KOPT-K1 (cell line): ENCODE measurements around the gene ELAVL4.
"Not testable (repeated sequence)": the region's sequence is repeated elsewhere in the genome, so short reads cannot be mapped to it uniquely, and the experiment has no call there.

Experiments used
- H3K27ac ChIP-seq: fragments of 200-600 bp; sonication (generic); 2 replicates; pipeline ENCODE4 v1.5.1; 2016; ENCODE audit warnings: antibody characterized with exemption, mild to moderate bottlenecking, low read depth, low read length; ENCODE audit not compliant: poor library complexity, severe bottlenecking
- H3K36me3 ChIP-seq: fragments of 200-600 bp; sonication (generic); 2 replicates; pipeline ENCODE4 v1.5.1; 2017; ENCODE audit warnings: antibody characterized with exemption, mild to moderate bottlenecking, low read length, moderate library complexity; ENCODE audit not compliant: insufficient read depth
- H3K9me3 ChIP-seq: fragments of 200-600 bp; sonication (generic); 2 replicates; pipeline ENCODE4 v1.5.1; 2017; ENCODE audit warnings: antibody characterized with exemption, low read length, mild to moderate bottlenecking; ENCODE audit not compliant: insufficient read depth, poor library complexity, severe bottlenecking

Gene ELAVL4

GRCh38 chr1:50148142-50148923 is 39.6 kb downstream of the ELAVL4 start:
- H3K27ac ChIP-seq = no peak overlapping the region
- no peaks in the 10 kb centered on the region for H3K36me3 ChIP-seq
- H3K9me3 ChIP-seq = no peaks in the 10 kb centered on the region

GRCh38 chr1:50152236-50152635 is 43.5 kb downstream of the ELAVL4 start:
- H3K27ac ChIP-seq = no peak overlapping the region
- H3K36me3 ChIP-seq = no peaks in the 10 kb centered on the region
- no peaks in the 10 kb centered on the region for H3K9me3 ChIP-seq

- H3K36me3 ChIP-seq = no peaks in the 10 kb centered on the region
- H3K27ac ChIP-seq = no peak overlapping the region
- no peaks in the 10 kb centered on the region for H3K9me3 ChIP-seq
Observed at GRCh38 chr1:50155541-50155940, 46.8 kb downstream of the ELAVL4 start.

- no peak overlapping the region for H3K27ac ChIP-seq
- H3K9me3 ChIP-seq = no peaks in the 10 kb centered on the region
- H3K36me3 ChIP-seq = no peaks in the 10 kb centered on the region
Observed at GRCh38 chr1:50156241-50157010, 47.7 kb downstream of the ELAVL4 start.

DNA sequence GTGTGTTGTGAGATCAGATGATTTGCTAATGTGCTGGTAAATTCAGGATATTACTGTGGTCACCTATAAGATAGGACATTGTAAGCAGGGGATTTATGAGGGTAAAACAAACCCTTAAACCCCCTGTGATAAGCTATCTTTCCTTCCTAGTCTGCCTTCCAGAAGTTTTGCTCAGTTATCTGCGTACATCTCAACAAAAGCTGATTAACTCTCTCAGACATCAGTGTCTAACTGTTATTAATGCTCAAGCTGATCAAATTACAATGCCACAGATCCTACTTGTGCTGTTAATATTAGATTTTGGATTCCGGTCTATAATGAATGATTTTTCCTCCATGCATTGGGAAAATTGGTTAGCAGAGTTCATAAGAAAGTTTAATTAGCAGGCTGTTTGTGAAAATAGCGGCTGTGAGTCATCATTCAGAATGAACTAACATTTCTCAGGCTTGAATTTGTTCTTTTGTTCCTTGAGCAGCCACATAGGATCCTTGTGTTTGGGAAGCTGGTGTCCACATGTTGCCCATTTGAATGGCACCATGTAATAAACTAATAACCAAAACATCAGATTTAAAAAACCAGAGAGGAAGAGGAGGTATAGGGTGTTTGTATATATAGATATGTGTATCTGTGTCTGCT is 48.7 kb downstream of the ELAVL4 start:
- H3K27ac ChIP-seq = no peak overlapping the region

GRCh38 chr1:50158421-50158820 is 49.7 kb downstream of the ELAVL4 start:
- H3K27ac ChIP-seq = no peak overlapping the region
- no peaks in the 10 kb centered on the region for H3K36me3 ChIP-seq
- H3K9me3 ChIP-seq = no peaks in the 10 kb centered on the region

More for the DNA sequence above, 48.7 kb downstream of the ELAVL4 start:
- H3K9me3 ChIP-seq = no peaks in the 10 kb centered on the region
- H3K36me3 ChIP-seq = no peaks in the 10 kb centered on the region

DNA sequence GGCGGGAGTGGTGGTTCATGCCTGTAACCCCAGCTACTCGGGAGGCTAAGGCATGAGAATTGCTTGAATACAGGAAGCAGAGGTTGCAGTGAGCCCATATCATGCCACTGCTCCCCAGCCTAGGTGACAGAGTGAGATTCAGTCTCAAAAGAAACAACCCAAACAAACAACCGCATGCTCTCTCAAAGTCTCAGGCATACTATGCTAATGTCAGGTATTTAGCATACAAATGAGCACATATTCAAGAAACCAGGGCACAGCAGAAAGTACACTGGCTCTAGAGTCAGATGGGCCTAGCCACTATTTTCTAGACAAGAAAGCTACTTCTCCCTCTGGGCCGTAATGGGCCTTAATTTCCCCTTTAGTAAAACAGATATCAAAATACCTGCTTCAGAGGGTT is 55.0 kb downstream of the ELAVL4 start:
- H3K9me3 ChIP-seq = no peaks in the 10 kb centered on the region
- no peaks in the 10 kb centered on the region for H3K36me3 ChIP-seq

GRCh38 chr1:50166351-50166750 is 57.6 kb downstream of the ELAVL4 start:
- H3K27ac ChIP-seq, H3K36me3 ChIP-seq, H3K9me3 ChIP-seq: not testable (repeated sequence)

More for the DNA sequence above, 55.0 kb downstream of the ELAVL4 start:
- H3K27ac ChIP-seq = no peak overlapping the region

- Histone ChIP-seq H3K9me3 (no peaks in the 10 kb centered on the region), H3K36me3 (no peaks in the 10 kb centered on the region), H3K27ac (no peak overlapping the region)
Observed at GRCh38 chr1:50172299-50172698, 63.6 kb downstream of the ELAVL4 start.

DNA sequence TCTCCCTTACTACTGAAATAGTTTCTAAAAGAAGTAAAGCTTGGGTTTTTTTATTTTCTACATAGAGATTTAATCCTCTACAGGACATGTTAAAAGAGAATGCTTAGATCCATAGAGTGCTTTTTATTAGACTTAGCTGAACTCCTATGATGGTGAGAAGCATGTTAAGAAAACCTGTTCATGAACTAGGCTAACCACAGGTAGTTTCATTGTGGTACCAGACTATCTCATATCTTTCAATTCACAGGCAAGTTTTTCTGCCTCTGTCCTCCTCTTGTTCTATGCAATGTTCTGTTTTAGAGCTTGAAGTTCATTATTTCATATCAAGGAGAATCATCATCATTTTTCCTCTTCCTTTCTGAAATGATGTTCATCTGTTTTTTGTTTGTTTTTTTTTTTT is 65.4 kb downstream of the ELAVL4 start:
- Histone ChIP-seq H3K27ac (no peak overlapping the region), H3K36me3 (no peaks in the 10 kb centered on the region), H3K9me3 (no peaks in the 10 kb centered on the region)

DNA sequence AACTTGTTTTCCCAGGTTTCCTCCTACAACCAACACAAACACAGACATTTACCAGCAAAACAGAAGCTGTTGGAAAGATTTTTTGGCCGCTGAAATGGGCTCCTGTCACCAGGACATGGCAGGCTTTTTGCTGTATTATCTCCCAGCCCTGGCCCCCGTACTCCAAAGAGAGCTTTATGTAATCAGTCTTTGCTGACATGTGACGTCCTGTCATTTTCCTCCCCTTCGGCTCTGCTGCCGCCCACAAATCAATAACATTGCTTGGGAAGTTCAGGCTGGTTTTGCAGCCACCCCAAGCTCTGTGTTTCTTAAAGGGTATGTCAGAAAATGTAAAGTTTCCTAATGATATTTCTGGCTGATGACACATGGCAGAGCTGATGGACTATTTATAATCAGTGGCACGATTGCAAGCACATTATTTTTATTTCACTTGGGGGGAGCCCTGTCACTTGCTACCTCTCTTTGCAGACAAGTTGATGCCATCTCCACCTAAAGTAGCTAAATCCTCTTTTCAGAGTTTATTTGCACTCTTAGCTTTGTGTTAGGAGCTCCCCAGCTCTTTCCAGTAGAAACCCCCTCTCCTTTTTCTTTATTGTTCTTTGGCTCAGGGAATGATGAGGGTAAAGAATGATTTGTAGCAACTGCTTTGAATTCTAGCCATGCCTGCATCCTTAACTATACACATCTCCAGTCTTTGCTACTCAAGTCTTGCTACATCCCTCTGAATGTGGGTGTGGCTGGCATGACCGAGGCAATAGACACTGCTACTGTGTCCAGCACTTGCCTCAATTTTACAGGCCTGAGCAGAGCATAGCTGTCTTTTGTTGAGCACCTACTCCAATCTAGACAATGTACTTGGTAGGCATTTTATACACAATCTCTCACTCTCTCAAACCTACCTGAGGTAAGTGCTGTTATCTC is 67.3 kb downstream of the ELAVL4 start:
- Histone ChIP-seq H3K9me3 (no peaks in the 10 kb centered on the region), H3K27ac (no peak overlapping the region), H3K36me3 (no peaks in the 10 kb centered on the region)

DNA sequence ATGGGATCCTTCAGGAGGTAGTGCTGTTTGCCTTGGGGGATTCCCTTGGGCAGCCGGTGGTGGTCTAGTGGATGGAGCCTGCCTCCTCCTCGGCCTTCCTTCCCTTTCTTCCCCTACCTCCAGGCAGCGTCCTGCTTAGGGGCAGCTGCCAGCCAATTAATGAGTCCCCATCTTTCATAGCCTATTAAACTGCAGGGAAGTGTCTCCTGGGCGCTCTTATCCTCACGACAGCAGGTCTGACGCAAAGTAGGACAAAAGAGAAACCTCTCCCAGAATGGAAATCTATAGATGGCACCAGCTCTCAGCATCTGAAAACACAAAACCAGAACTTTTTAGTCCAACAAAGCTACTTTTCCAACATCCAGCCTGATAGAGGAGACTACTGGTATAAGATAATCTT is 69.3 kb downstream of the ELAVL4 start:
- Histone ChIP-seq H3K27ac (no peak overlapping the region), H3K9me3 (no peaks in the 10 kb centered on the region), H3K36me3 (no peaks in the 10 kb centered on the region)

DNA sequence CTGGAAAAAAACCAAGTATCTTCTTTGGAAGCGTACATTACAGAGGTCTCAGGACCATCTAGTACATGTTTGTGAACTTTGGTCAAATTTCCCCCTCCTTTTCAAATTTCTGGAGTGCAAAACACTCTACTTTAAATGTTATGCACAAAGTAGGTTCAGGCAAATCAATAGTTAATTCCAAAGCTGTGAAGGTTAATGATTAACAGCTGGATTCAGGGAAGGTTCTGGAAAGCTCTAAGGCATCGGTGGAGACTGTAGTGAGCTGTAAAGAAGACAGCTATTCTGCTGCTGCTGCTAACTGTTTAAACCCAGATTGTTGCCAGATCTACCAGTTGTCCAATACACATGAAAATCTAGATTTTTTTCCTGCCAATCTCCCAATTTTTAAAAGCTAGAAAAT is 70.9 kb downstream of the ELAVL4 start:
- Histone ChIP-seq H3K9me3 (no peaks in the 10 kb centered on the region), H3K27ac (no peak overlapping the region), H3K36me3 (no peaks in the 10 kb centered on the region)

DNA sequence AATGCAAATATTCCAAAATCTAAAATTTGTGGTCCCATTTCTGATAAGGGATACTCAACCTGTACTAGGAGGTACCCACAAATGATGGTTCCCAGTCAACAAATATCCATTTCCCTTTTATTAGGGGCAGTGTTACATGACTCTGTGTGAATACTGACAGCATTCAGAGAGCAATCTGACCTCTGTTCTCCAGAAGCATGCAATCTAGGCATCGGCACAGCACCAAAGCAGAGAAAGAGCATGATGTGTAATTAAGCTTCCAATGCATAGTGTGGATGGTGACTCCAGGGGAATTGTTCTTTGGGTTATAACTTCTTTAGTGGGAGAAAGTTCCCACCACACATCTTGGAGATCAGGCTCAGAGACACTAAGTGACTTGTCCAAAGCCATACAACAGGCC is 71.6 kb downstream of the ELAVL4 start:
- Histone ChIP-seq H3K9me3 (no peaks in the 10 kb centered on the region), H3K36me3 (no peaks in the 10 kb centered on the region), H3K27ac (no peak overlapping the region)
